DMS53 treated with DMSO at 0.1 percent for 48 hours (cell line): Measurements from ENCODE around the gene MYLK.
A peak's percentile ranks its signal among the peaks of the same experiment; 100 is the strongest.
"Not testable (repeated sequence)": the region's sequence is repeated elsewhere in the genome, so short reads cannot be mapped to it uniquely, and the experiment has no call there.

Experiments used
- DNase-seq: peaks from one replicate; lab custom pipeline; 2025; ENCODE audit not compliant: unreplicated experiment; lab: John Stamatoyannopoulos, UW

The MYLK gene

DNA sequence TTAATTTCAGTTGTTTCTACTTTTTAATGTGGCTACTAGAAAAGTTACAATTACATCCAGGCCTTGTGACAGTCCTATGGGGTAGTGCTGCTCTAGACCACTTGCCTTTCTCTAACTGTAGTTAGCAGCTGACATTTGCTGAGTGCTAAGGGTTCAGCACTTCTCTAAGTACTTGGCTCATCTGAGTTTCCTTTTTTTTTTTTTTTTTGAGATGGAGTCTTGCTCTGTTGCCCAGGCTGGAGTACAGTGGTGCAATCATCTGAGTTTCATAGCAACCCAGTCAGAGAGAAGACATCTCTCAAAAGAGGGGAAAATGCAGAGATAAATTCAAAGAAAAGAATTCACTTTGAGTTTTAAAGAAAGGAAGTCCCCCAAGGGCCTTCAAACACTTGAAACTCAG is 130.8 kb downstream of the MYLK start:
- no peak for DNase-seq

DNA sequence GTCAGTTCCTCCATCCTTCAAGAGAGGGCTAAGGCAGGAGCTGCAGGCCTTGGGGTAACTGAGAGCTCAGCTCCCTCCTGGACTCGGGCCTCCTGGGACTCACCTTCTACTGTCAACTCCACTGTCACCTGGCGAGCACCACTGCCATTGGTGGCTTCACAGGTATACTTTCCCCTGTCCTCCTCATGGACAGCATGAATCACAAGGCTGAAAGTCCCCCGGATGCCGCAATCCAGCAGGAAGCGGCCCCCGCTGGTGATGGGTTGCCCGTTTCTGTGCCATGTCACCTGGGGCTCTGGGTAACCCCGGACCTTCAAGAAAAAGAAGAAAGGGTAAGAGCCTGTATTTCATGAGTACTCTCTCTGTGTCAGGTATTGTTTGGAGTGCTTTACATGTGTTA is 131.9 kb downstream of the MYLK start:
- DNase-seq: no peak

DNA sequence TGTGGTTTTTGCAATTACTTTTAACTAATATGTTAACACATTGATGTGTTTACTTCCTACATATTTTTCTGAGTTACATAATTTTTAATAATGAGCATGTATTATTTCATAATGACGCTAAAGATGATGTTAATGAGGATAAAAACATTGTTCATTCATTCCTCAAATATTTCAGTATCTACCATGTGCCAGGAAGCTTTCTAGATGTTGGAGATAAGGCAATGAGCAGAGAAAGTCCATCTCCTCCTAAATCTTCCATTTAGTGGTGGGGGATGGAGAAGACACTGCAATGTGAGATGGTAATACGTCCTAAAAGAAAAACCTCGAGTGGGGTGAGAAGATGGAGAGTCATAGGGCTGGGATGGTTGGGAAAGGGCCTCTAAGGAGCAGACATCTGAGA is 132.7 kb downstream of the MYLK start:
- DNase-seq: no peak

- no peak for DNase-seq
These were observed 133.3 kb downstream of the MYLK start for GRCh38 chr3:123750659-123751420.

DNA sequence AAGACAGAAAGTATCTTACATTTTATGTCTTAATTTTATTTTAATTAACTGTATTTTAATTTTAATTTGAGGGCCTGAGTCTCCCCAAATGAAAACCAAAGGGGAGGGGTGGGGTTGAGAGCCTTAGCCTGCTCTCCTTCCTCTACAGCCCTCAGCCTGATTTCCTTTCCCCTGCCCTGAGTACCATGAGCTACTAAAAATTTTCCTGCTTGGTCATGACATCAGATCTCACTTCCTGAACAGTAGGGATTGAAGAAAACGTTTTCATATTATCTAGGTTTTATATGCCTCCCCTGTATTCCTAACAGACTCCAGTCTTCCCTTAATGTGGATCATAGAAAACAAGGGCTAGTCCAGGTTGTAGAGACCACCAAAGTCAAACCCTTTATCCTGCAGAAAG is 133.9 kb downstream of the MYLK start:
- DNase-seq: no peak

GRCh38 chr3:123749711-123750110 is 134.4 kb downstream of the MYLK start:
- DNase-seq: no peak

GRCh38 chr3:123745184-123745855 is 138.8 kb downstream of the MYLK start:
- DNase-seq: no peak

DNA sequence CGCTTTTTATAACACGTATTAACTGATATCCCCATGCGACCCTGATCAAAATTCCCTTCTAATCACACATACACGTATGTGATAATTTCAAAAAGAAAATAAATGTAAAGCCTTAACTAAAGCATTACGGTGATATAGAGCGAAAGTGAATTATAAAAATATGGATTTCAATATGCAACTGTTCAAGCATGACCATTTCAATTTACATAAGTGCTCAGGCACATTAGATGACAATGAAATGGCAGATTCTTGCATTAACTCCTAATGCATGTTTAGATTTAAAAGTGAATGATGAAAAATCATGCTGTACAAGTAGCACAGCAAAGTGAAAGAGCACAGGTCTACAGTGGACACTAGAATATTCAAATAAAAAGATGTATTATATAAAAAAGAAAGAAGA is 140.1 kb downstream of the MYLK start:
- no peak for DNase-seq

DNA sequence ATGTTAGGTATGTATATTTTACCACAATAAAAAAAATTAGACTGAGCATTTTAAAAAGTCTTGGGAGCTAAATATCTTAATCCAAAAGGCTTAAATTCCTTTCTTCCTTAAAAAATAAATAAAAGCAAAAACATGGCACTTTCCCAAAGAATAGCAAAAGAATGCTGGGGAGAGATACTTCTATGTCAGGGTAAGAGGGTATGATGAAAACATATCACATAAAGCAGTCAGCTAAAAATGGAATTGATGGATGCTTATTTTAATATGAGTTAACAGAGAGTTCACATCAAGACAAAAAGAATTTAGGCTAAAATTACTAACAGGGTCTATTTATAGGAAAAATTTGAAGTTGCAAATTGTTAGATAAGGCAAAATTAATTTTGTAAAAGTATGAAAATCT is 141.0 kb downstream of the MYLK start:
- no peak for DNase-seq

- DNase-seq: no peak
These were observed 143.1 kb downstream of the MYLK start for GRCh38 chr3:123741041-123741511.

- no peak for DNase-seq
These were observed 143.7 kb downstream of the MYLK start for GRCh38 chr3:123740391-123740822.

GRCh38 chr3:123739754-123740153 is 144.4 kb downstream of the MYLK start:
- no peak for DNase-seq

- DNase-seq: no peak
These were observed 145.0 kb downstream of the MYLK start for GRCh38 chr3:123739106-123739505.

DNA sequence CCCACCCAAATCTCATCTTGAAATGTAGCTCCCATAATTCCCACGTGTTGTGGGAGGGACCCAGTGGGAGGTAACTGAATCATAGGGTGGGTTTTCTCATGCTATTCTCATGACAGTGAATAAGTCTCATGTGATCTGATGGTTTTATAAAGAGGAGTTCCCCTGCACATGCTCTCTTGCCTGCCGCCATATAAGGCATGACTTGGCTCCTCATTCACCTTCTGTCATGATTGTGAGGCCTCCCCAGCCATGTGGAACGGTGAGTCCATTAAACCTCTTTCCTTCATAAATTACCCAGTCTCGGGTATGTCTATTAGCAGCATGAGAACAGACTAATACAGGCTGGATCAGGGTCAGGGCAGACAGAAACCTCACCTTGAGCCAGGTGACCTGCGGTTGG is 145.6 kb downstream of the MYLK start:
- not testable (repeated sequence) for DNase-seq

GRCh38 chr3:123737168-123737567 is 147.0 kb downstream of the MYLK start:
- DNase-seq: no peak

- no peak for DNase-seq
These were observed 148.7 kb downstream of the MYLK start for GRCh38 chr3:123735456-123735855.

GRCh38 chr3:123734527-123734902 is 149.6 kb downstream of the MYLK start:
- no peak for DNase-seq

DNA sequence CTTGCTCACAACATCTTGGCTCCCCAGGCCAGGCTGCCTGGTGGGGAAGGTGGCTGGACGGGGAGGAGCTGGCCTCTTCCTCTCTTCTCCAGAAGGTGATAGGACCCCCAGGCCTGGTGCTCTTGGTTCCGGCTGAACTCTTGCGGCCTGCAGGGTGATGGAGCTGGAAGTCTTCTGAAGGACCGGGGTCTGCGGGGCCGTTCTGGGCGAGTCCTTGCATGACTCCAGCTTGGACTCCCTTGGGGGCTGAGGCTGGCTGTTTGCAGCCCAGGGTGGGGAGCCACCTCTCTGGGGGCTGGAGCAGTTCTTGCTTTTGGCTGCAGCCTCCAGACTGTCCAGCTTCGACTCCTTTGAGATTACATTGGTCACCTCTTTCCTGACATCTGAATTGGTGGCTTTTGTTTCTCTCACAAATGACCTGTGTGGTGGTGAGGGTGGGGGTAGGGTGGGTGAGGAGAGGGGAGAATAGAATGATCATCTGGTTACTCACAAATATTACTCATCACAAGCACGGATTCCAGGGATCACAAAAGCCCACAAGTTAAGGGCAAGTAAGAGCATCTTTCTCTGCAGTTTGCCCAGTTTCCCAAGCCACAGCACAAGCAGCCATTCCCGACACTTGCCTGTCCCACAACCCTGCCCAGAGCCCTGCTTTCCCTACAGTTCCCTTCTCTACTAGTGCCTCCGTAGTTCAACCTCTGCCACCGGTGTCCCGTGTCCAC is 150.2 kb downstream of the MYLK start:
- DNase-seq: no peak

DNA sequence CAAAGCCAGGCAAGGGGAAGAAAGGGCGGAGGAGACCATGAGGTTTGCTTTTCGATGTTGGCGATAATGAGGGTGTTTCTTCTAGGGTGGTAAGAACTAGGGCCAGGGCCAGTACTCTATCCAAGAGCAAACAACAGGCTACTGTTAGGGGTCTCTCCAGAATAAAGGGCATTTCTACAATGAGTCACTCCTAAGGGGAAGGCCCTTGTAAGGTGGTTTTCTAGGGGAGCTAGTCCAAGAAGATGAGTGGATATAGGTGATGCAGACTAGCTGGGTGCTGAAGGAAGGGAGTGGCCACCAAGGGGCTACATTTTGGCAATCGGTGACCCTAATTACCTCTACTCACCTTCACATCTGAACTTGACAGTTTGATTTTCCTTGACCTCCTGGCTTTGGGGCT is 150.8 kb downstream of the MYLK start:
- DNase-seq: no peak

DNA sequence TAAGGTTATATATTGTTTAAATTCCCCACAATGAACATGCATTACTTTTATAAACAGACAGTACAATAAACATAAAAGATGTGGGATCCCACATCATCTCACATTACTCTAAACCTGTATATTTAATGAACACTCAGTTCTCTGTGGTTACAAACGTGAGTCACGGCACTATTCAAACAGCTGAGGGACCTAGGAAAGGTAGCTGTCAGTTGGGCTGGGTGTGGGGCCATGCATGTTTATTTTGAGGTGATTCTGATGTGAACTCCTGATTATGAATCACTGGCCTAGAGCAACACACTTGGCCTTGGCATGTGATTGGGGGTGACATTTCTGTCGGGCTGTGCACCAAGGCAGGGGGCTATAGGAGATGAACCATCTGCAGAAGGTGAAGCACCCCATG is 151.7 kb downstream of the MYLK start:
- DNase-seq: peak; percentile 55

DNA sequence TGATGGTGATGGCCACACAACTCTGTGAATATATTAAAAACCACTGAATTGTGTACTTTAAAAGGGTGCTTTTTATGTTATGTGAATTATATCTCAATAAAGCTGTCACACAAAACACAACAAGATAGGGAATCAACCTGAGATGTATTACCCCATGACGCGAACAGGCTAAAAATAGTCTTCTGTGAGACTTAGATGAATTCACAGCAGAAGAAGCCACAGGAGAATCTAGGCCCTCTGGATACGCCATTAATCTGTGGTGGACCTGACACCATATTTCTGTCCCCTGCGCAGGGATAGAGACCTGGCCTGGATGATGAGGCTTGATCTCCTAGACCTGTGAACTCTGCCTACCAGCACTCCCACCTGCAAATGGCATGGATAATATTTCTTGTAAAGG is 153.3 kb downstream of the MYLK start:
- no peak for DNase-seq

DNA sequence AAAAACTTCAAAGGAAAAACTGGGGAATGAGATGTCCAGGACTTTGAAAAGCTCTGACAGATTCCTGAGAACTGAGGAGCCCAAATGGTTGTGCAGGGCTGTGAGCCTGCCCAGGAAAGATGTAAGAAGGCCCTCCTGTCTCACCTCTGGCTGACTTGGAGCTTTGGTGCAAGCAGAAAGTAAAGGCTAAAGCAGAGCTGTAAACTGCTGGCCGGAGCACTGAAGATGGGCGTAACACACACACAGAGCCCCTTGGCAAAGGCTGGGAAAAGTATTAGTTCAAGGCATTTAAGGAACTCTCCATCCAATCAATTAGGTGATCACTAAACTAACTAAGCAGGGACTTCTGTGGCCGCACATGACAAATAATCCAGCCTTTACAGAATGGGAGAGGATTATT is 155.1 kb downstream of the MYLK start:
- DNase-seq: no peak
